Central memory CD8-positive, alpha-beta T cell (primary cell): ENCODE results near the gene KHDRBS2.

Experiments
- ATAC-seq: fragments of 150-1000 bp; cut with Tn5 transposase; replicated peaks from 2 replicates; pipeline ENCODE4 v1.10.0; 2022; ENCODE audit warnings: mild to moderate bottlenecking, moderate FRiP score, moderate number of reproducible peaks; ENCODE audit not compliant: poor library complexity, severe bottlenecking; ENCODE audit errors: extremely low read depth
- DNase-seq, 2 donors: peaks; one replicate each; pipeline ENCODE4 v3.0.0; 2021; ENCODE audit warnings: low spot score in 2 of 2
- H3K27ac Mint-ChIP-seq: one replicate; pipeline ENCODE4 v1.8.0; 2022; ENCODE audit warnings: low read depth, mild to moderate bottlenecking, moderate library complexity, mixed read lengths
- H3K27me3 Mint-ChIP-seq: one replicate; pipeline ENCODE4 v1.8.0; 2022; ENCODE audit warnings: mixed read lengths
- H3K36me3 Mint-ChIP-seq: one replicate; pipeline ENCODE4 v1.8.0; 2022; ENCODE audit warnings: mild to moderate bottlenecking, moderate library complexity, mixed read lengths; ENCODE audit not compliant: insufficient read depth
- H3K4me1 Mint-ChIP-seq: one replicate; pipeline ENCODE4 v1.8.0; 2022; ENCODE audit warnings: mixed read lengths
- H3K4me3 Mint-ChIP-seq: one replicate; pipeline ENCODE4 v1.8.0; 2022; ENCODE audit warnings: mild to moderate bottlenecking, moderate library complexity, mixed read lengths
- H3K9me3 Mint-ChIP-seq: one replicate; pipeline ENCODE4 v1.8.0; 2022; ENCODE audit warnings: mixed read lengths

Gene KHDRBS2

DNA sequence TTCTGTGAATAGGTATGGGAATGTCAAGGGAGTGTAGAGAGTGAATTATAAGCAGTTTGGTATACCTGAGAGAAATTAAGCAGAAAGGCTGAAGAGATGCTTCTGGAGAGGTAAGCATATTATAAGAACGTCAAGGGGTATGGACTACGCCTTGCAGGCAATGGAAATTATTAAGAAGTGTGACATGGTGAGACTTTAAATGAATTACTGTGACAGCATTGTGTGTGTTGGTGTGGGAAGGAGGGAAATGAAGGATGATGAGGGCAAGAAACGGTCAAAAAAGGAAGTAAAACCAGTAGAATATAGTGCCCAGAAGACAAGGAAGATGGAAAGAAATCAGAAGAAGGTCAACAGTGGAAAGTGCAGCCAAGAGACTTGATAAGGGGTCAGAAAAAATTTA is 5.9 kb downstream of the KHDRBS2 start:
- H3K4me3 Mint-ChIP-seq, result no peak overlapping the region
- DNase-seq (no peak), ATAC-seq (no peak)
- no peaks in the 10 kb centered on the region for H3K36me3 Mint-ChIP-seq
- H3K9me3 Mint-ChIP-seq, result no peaks in the 10 kb centered on the region
- no peak overlapping the region for H3K27ac Mint-ChIP-seq
- no peaks in the 10 kb centered on the region for H3K27me3 Mint-ChIP-seq
- no peaks in the 10 kb centered on the region for H3K4me1 Mint-ChIP-seq

- ATAC-seq, result no peak
- H3K27ac Mint-ChIP-seq, result no peak overlapping the region
- no peaks in the 10 kb centered on the region for H3K9me3 Mint-ChIP-seq
- no peaks in the 10 kb centered on the region for H3K4me1 Mint-ChIP-seq
- no peaks in the 10 kb centered on the region for H3K36me3 Mint-ChIP-seq
- no peak overlapping the region for H3K4me3 Mint-ChIP-seq
- H3K27me3 Mint-ChIP-seq, result no peaks in the 10 kb centered on the region
- DNase-seq, result no peak
Measured at GRCh38 chr6:62272114-62272513, 13.9 kb downstream of the KHDRBS2 start.

GRCh38 chr6:62265906-62266525 is 20.0 kb downstream of the KHDRBS2 start:
- Mint-ChIP-seq H3K36me3 (no peaks in the 10 kb centered on the region), H3K27me3 (no peaks in the 10 kb centered on the region), H3K4me1 (no peaks in the 10 kb centered on the region), H3K9me3 (no peaks in the 10 kb centered on the region), H3K27ac (no peak overlapping the region), H3K4me3 (no peak overlapping the region)
- no peak for ATAC-seq
- DNase-seq, result no peak

- Mint-ChIP-seq H3K27me3 (no peaks in the 10 kb centered on the region), H3K36me3 (no peaks in the 10 kb centered on the region), H3K4me3 (no peak overlapping the region), H3K9me3 (no peaks in the 10 kb centered on the region), H3K27ac (no peak overlapping the region), H3K4me1 (no peaks in the 10 kb centered on the region)
- ATAC-seq (no peak), DNase-seq (no peak)
Measured at GRCh38 chr6:62262283-62262682, 23.7 kb downstream of the KHDRBS2 start.

DNA sequence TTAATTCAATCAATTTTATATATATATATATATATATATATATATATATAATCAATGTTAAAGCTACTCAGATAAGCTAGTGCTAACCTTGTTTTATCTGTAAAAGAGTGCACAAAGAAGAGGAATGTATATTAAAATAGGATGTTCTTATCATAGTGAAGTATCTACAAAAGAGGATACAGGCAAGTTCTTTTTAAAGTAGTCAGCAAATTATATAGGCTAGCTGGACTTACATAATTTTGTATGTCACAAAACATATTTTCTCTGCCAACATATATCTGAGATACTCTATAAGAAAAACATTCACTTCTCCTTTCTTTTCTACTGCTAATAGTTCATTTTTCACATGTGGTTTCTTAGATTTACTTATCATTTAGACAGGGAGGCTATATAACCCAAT is 39.9 kb downstream of the KHDRBS2 start:
- no peak for ATAC-seq
- Mint-ChIP-seq H3K27me3 (no peaks in the 10 kb centered on the region), H3K36me3 (no peaks in the 10 kb centered on the region), H3K4me3 (no peak overlapping the region), H3K4me1 (no peaks in the 10 kb centered on the region), H3K9me3 (peaks cover 11% of the 10 kb centered on the region), H3K27ac (no peak overlapping the region)
- no peak for DNase-seq

GRCh38 chr6:62236784-62237183 is 49.2 kb downstream of the KHDRBS2 start:
- no peaks in the 10 kb centered on the region for H3K4me1 Mint-ChIP-seq
- H3K9me3 Mint-ChIP-seq, result no peaks in the 10 kb centered on the region
- no peak for DNase-seq
- H3K4me3 Mint-ChIP-seq, result no peak overlapping the region
- no peaks in the 10 kb centered on the region for H3K27me3 Mint-ChIP-seq
- ATAC-seq, result no peak
- peaks cover 1% of the 10 kb centered on the region for H3K36me3 Mint-ChIP-seq
- H3K27ac Mint-ChIP-seq, result no peak overlapping the region

GRCh38 chr6:62229231-62229630 is 56.8 kb downstream of the KHDRBS2 start:
- H3K9me3 Mint-ChIP-seq, result peaks cover 16% of the 10 kb centered on the region

GRCh38 chr6:62217866-62218265 is 68.2 kb downstream of the KHDRBS2 start:
- Mint-ChIP-seq H3K4me1 (no peaks in the 10 kb centered on the region), H3K9me3 (peaks cover 30% of the 10 kb centered on the region), H3K27ac (no peak overlapping the region), H3K36me3 (no peaks in the 10 kb centered on the region), H3K27me3 (no peaks in the 10 kb centered on the region), H3K4me3 (no peak overlapping the region)
- no peak for ATAC-seq
- no peak for DNase-seq

More at GRCh38 chr6:62229231-62229630, 56.8 kb downstream of the KHDRBS2 start:
- no peak for ATAC-seq
- H3K4me3 Mint-ChIP-seq, result no peak overlapping the region
- H3K27ac Mint-ChIP-seq, result no peak overlapping the region
- no peaks in the 10 kb centered on the region for H3K4me1 Mint-ChIP-seq
- no peak for DNase-seq
- no peaks in the 10 kb centered on the region for H3K27me3 Mint-ChIP-seq
- no peaks in the 10 kb centered on the region for H3K36me3 Mint-ChIP-seq

DNA sequence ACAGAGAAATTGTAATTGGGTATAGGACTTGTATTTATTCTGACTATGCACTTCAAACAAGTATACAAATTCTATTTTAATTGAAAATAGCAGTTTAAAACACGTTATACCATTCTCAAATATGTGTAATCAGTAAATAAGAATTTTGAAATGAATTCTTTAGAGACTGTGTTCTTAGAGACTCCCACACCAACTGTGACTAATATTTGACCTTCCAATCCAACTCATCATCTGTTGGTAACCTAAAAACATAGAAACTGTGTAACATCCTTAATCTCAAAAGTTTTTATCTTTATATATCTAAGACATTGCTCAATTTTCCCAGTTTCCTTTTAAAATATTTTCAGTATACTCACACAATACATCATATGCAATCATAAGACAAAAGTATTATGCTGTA is 83.9 kb downstream of the KHDRBS2 start:
- H3K4me1 Mint-ChIP-seq, result no peaks in the 10 kb centered on the region
- no peak for DNase-seq
- no peak overlapping the region for H3K4me3 Mint-ChIP-seq
- H3K9me3 Mint-ChIP-seq, result peaks cover 31% of the 10 kb centered on the region
- no peaks in the 10 kb centered on the region for H3K36me3 Mint-ChIP-seq
- H3K27ac Mint-ChIP-seq, result no peak overlapping the region
- ATAC-seq, result no peak
- H3K27me3 Mint-ChIP-seq, result no peaks in the 10 kb centered on the region

GRCh38 chr6:62192593-62192992 is 93.4 kb downstream of the KHDRBS2 start:
- Mint-ChIP-seq H3K27me3 (no peaks in the 10 kb centered on the region), H3K4me1 (no peaks in the 10 kb centered on the region), H3K27ac (no peak overlapping the region), H3K4me3 (no peak overlapping the region), H3K36me3 (no peaks in the 10 kb centered on the region), H3K9me3 (peaks cover 29% of the 10 kb centered on the region)
- no peak for DNase-seq
- ATAC-seq, result no peak

DNA sequence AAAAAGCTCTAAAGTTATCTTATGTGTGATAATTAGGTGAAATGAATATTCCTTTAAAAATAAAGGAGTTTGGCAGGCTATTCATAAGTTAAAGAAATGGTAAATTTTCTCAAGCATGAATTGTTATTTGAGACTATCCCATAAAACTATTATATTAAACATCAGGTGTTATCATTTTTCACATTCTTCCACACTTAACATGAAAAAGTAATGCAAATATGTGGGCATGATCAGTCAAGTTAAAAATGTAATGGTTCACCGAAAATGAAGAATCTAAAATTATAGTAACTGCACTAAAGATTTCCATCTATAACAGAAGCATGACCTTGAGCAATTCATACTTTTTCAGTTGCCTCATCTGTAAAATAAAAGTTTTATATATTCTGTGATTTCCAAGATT is 110.8 kb downstream of the KHDRBS2 start:
- Mint-ChIP-seq H3K9me3 (peaks cover 11% of the 10 kb centered on the region), H3K36me3 (peaks cover 2% of the 10 kb centered on the region), H3K27ac (no peak overlapping the region), H3K4me3 (no peak overlapping the region), H3K4me1 (no peaks in the 10 kb centered on the region), H3K27me3 (no peaks in the 10 kb centered on the region)
- DNase-seq, result no peak
- ATAC-seq, result no peak

DNA sequence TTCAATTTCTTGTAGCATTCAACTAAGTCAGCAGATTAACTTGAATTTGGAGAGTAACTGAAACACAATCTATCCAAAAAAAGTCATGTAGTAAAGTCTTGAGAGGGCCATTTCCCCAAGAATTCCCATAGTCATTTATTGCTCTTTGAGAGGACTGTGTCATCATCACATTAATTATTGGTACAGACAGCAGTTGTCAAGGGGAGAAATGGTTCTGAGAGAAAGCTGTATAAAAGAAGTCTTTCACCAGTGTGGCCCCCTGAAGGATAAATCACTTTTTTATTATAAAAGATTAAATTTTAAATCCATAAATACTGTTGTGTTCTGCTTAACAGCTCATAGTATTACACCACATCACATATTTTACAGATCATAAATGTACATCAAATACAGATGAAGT is 111.5 kb downstream of the KHDRBS2 start:
- Mint-ChIP-seq H3K9me3 (peaks cover 11% of the 10 kb centered on the region), H3K27me3 (no peaks in the 10 kb centered on the region), H3K36me3 (peaks cover 2% of the 10 kb centered on the region), H3K4me1 (no peaks in the 10 kb centered on the region), H3K27ac (no peak overlapping the region), H3K4me3 (no peak overlapping the region)
- no peak for ATAC-seq
- DNase-seq, result no peak

DNA sequence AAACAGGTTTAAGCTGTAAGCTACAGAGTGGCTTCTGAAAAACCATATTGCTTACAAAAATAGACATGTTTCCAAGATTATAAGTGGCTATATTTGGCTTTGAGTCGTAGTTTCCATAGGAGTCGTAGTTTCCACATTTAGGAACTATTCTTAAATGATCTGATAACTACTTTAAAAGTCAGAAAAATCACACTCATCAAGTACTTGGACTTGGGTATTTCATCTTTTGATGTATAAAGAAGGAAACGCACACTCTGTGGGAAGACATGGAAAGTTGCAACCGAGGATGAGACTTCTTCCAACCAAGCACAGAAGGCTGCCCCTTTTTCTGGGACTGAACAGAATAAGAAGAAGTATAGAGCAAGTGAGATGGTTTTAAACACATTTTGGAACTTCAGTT is 118.3 kb downstream of the KHDRBS2 start:
- no peaks in the 10 kb centered on the region for H3K4me1 Mint-ChIP-seq
- no peak overlapping the region for H3K27ac Mint-ChIP-seq
- H3K36me3 Mint-ChIP-seq, result peaks cover 4% of the 10 kb centered on the region
- DNase-seq (no peak), ATAC-seq (no peak)
- H3K27me3 Mint-ChIP-seq, result no peaks in the 10 kb centered on the region
- H3K4me3 Mint-ChIP-seq, result no peak overlapping the region
- H3K9me3 Mint-ChIP-seq, result peaks cover 23% of the 10 kb centered on the region

DNA sequence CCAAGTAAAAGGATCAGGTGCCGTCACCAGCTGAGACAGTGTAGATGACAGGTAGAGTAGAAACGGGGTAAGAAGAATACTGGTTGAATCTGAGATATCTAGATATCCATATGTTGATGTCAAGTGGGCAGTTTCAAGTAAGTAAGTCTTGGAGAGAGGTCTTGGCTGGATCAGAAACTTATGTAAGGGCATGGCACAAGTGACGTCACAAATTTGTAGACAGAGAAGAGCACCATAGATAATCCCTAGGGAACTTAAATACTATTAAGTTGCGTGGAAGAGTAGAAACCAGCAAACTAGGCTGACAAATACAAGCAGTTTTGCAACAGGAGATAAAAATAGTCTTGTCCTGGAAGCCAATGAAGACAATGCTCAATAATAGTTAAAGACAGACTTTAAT is 123.2 kb downstream of the KHDRBS2 start:
- no peak for DNase-seq
- Mint-ChIP-seq H3K4me3 (no peak overlapping the region), H3K36me3 (no peaks in the 10 kb centered on the region), H3K27me3 (no peaks in the 10 kb centered on the region), H3K27ac (no peak overlapping the region), H3K4me1 (no peaks in the 10 kb centered on the region), H3K9me3 (peaks cover 25% of the 10 kb centered on the region)
- no peak for ATAC-seq
